K562 (cell line): ENCODE measurements around the gene ZNF148.

Experiments
- ATF7 ChIP-seq: fragments of 450-650 bp; IDR thresholded peaks from 2 replicates; pipeline ENCODE4 v1.7.1; 2014; ENCODE audit warnings: mild to moderate bottlenecking, moderate library complexity
- EP300 ChIP-seq: IDR thresholded peaks from 2 replicates; pipeline ENCODE4 v1.6.1; 2012; ENCODE audit warnings: low read length, improper control_type of control experiment
- ESRRA ChIP-seq: fragments of 450-650 bp; IDR thresholded peaks from 2 replicates; pipeline ENCODE4 v1.6.1; 2014; ENCODE audit warnings: low read depth, mild to moderate bottlenecking, moderate library complexity, borderline replicate concordance
- EZH2 ChIP-seq: IDR thresholded peaks from 2 replicates; pipeline ENCODE4 v1.6.1; 2012; ENCODE audit warnings: low read depth, mild to moderate bottlenecking, inconsistent platforms, low read length, borderline replicate concordance
- HDAC1 ChIP-seq, 2 experiments: fragments of 450-650 bp; IDR thresholded peaks; 2 replicates each; pipeline ENCODE4 v1.6.1; 2016 to 2017; ENCODE audit warnings: inconsistent platforms in 1 of 2, mild to moderate bottlenecking in 1 of 2, moderate library complexity in 1 of 2
- MXD1 ChIP-seq: fragments of 250-450 bp; sonication (Bioruptor Pico); IDR thresholded peaks from 2 replicates; pipeline ENCODE4 v1.8.0; 2021; ENCODE audit warnings: borderline replicate concordance, mild to moderate bottlenecking, moderate library complexity; ENCODE audit not compliant: poor library complexity, severe bottlenecking
- RAD51 ChIP-seq: fragments of 450-650 bp; IDR thresholded peaks from 2 replicates; pipeline ENCODE4 v1.7.1; 2016; ENCODE audit warnings: low read depth, mild to moderate bottlenecking, borderline replicate concordance
- SNRNP70 ChIP-seq: fragments of 200-400 bp; formaldehyde crosslinking; optimal IDR thresholded peaks from 2 replicates; pipeline ENCODE3; 2017; ENCODE audit warnings: low read depth, low read length
- SRF ChIP-seq, 2 experiments: fragments of 250-450, 450-650 bp in 1 of 2; sonication (Bioruptor Pico) in 1 of 2; sonication (generic) in 1 of 2; formaldehyde crosslinking; IDR thresholded peaks; 2 replicates each; pipeline versions ENCODE4 v1.5.0 to v1.5.1; 2020 to 2022; ENCODE audit warnings: mild to moderate bottlenecking in 1 of 2, missing genetic modification reagents in 1 of 2
- SRSF1 ChIP-seq: fragments of 200-400 bp; formaldehyde crosslinking; IDR thresholded peaks from 2 replicates; pipeline ENCODE4 v1.6.1; 2017; ENCODE audit warnings: mild to moderate bottlenecking, low read depth, low read length, moderate library complexity
- U2AF1 ChIP-seq: fragments of 200-400 bp; formaldehyde crosslinking; optimal IDR thresholded peaks from 2 replicates; pipeline ENCODE3; 2017; ENCODE audit warnings: mild to moderate bottlenecking, low read depth, low read length, moderate library complexity
- ZBTB7A ChIP-seq: IDR thresholded peaks from 2 replicates; pipeline ENCODE4 v1.6.1; 2011; ENCODE audit warnings: low read depth, mild to moderate bottlenecking, low read length, moderate library complexity, borderline replicate concordance; ENCODE audit not compliant: control insufficient read depth
- TF ChIP-seq, protein P1 (sequence below), 2 experiments: fragments of 450-650 bp; formaldehyde crosslinking in 1 of 2; IDR thresholded peaks; 2 replicates each; pipeline versions ENCODE4 v1.4.0 to v1.6.1; 2014 to 2020; ENCODE audit warnings: mild to moderate bottlenecking in 2 of 2, borderline replicate concordance in 1 of 2, low read depth in 1 of 2
- TF ChIP-seq, protein P2 (sequence below), 3 experiments: IDR thresholded peaks in 2 of 3; conservative IDR thresholded peaks in 1 of 3; 2 replicates each; pipeline ENCODE4 v1.5.1; 2011 to 2012; ENCODE audit warnings: low read length in 3 of 3, mild to moderate bottlenecking in 3 of 3, control low read depth in 2 of 3, improper control_type of control experiment in 1 of 3, inconsistent platforms in 1 of 3, low read depth in 1 of 3, mixed read lengths in 1 of 3, moderate library complexity in 1 of 3; ENCODE audit not compliant: insufficient read depth in 2 of 3

DNA sequence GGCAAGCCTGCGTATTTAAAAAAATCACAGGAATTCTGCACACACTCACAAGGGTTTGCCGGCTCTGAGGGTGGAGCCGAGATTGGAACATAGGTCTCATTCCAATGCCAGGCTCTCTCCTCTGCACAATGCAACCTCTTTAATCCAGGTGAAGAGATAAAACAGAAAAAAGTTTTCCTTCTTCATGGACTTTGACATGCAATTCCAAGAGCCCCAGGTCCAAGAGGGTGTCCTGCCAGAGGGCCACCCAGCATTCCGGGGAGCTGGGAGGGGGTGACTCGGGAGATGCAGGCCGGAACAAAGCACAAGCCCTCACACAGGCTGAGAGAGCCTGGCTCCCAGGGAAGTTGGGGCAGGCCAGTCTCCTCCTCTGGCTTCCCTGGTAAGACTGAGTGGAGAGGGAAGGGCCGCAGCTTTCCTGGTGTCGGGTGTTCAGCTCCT, 155.8 kb downstream of the ZNF148 start:
- no peak for TF ChIP-seq EP300
- TF ChIP-seq, protein P1, sequence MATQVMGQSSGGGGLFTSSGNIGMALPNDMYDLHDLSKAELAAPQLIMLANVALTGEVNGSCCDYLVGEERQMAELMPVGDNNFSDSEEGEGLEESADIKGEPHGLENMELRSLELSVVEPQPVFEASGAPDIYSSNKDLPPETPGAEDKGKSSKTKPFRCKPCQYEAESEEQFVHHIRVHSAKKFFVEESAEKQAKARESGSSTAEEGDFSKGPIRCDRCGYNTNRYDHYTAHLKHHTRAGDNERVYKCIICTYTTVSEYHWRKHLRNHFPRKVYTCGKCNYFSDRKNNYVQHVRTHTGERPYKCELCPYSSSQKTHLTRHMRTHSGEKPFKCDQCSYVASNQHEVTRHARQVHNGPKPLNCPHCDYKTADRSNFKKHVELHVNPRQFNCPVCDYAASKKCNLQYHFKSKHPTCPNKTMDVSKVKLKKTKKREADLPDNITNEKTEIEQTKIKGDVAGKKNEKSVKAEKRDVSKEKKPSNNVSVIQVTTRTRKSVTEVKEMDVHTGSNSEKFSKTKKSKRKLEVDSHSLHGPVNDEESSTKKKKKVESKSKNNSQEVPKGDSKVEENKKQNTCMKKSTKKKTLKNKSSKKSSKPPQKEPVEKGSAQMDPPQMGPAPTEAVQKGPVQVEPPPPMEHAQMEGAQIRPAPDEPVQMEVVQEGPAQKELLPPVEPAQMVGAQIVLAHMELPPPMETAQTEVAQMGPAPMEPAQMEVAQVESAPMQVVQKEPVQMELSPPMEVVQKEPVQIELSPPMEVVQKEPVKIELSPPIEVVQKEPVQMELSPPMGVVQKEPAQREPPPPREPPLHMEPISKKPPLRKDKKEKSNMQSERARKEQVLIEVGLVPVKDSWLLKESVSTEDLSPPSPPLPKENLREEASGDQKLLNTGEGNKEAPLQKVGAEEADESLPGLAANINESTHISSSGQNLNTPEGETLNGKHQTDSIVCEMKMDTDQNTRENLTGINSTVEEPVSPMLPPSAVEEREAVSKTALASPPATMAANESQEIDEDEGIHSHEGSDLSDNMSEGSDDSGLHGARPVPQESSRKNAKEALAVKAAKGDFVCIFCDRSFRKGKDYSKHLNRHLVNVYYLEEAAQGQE (IDR thresholded peaks at IDR 0.05; ENCODE audit: borderline replicate concordance): no peak
- TF ChIP-seq, protein P1 (CRISPR knock-in tag; IDR thresholded peaks at IDR 0.05; ENCODE audit: low read depth): no peak
- no peak for TF ChIP-seq EZH2
- no peak for TF ChIP-seq SRF (CRISPR knock-in tag; IDR thresholded peaks at IDR 0.05)
- TF ChIP-seq SRSF1: no peak
- no peak for TF ChIP-seq U2AF1
- TF ChIP-seq SNRNP70: no peak
- TF ChIP-seq RAD51: no peak
- TF ChIP-seq, protein P2, sequence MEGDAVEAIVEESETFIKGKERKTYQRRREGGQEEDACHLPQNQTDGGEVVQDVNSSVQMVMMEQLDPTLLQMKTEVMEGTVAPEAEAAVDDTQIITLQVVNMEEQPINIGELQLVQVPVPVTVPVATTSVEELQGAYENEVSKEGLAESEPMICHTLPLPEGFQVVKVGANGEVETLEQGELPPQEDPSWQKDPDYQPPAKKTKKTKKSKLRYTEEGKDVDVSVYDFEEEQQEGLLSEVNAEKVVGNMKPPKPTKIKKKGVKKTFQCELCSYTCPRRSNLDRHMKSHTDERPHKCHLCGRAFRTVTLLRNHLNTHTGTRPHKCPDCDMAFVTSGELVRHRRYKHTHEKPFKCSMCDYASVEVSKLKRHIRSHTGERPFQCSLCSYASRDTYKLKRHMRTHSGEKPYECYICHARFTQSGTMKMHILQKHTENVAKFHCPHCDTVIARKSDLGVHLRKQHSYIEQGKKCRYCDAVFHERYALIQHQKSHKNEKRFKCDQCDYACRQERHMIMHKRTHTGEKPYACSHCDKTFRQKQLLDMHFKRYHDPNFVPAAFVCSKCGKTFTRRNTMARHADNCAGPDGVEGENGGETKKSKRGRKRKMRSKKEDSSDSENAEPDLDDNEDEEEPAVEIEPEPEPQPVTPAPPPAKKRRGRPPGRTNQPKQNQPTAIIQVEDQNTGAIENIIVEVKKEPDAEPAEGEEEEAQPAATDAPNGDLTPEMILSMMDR (IDR thresholded peaks at IDR 0.05 in 2 of 3, conservative IDR thresholded peaks at IDR 0.05 in 1 of 3; ENCODE audit: insufficient read depth in 2 of 3, low read depth in 1 of 3, low read length in 3 of 3): no peak
- no peak for TF ChIP-seq HDAC1 (IDR thresholded peaks at IDR 0.05)
- TF ChIP-seq ESRRA: no peak
- TF ChIP-seq ATF7: no peak
- TF ChIP-seq MXD1 (CRISPR knock-in tag): no peak
- no peak for TF ChIP-seq ZBTB7A
